HepG2 (cell line): ENCODE results near the gene RAB6A. TPM values are rescaled to one million over a fixed set of nuclear protein-coding genes. Genes with fewer than 3 reads are reported as not detected.

Experiments used
- ADNP ChIP-seq: sonication (generic); formaldehyde crosslinking; IDR thresholded peaks from 2 replicates; pipeline ENCODE4 v1.4.0; 2020; ENCODE audit warnings: missing genetic modification reagents
- ARNTL ChIP-seq: sonication (generic); formaldehyde crosslinking; IDR thresholded peaks from 2 replicates; pipeline ENCODE4 v1.4.0; 2020; ENCODE audit warnings: mild to moderate bottlenecking, missing genetic modification reagents
- BORCS8-MEF2B ChIP-seq: sonication (generic); formaldehyde crosslinking; IDR thresholded peaks from 2 replicates; pipeline ENCODE4 v1.8.0; 2022; ENCODE audit warnings: mild to moderate bottlenecking, missing genetic modification reagents
- KDM2A ChIP-seq: sonication (generic); formaldehyde crosslinking; IDR thresholded peaks from 2 replicates; pipeline ENCODE4 v1.4.0; 2020; ENCODE audit warnings: low read depth, missing genetic modification reagents, borderline replicate concordance
- RNF2 ChIP-seq: fragments of 450-650 bp; conservative IDR thresholded peaks from 2 replicates; pipeline ENCODE4 v1.6.1; 2016; ENCODE audit warnings: low read depth
- SNAPC2 ChIP-seq: sonication (generic); formaldehyde crosslinking; IDR thresholded peaks from 2 replicates; pipeline ENCODE4 v1.8.1; 2022; ENCODE audit warnings: mild to moderate bottlenecking, missing genetic modification reagents
- SOX5 ChIP-seq: IDR thresholded peaks from 2 replicates; pipeline ENCODE4 v1.6.1; 2016; ENCODE audit warnings: borderline replicate concordance
- ZNF256 ChIP-seq: sonication (generic); formaldehyde crosslinking; conservative IDR thresholded peaks from 2 replicates; pipeline ENCODE4 v1.4.0; 2020; ENCODE audit warnings: missing genetic modification reagents
- ZNF547 ChIP-seq: sonication (generic); formaldehyde crosslinking; IDR thresholded peaks from 2 replicates; pipeline ENCODE4 v1.5.1; 2020; ENCODE audit warnings: mild to moderate bottlenecking, missing genetic modification reagents
- ZNF749 ChIP-seq: sonication (generic); formaldehyde crosslinking; IDR thresholded peaks from 2 replicates; pipeline ENCODE4 v1.8.0; 2022; ENCODE audit warnings: mild to moderate bottlenecking, missing genetic modification reagents, moderate library complexity, borderline replicate concordance
- polyA plus RNA-seq, 8 experiments: library from polyadenylated mRNA; depleted of rRNA in 3 of 8; stranded (reverse) in 7 of 8; unstranded in 1 of 8; fragments of >200 nt; fragmentation: Illumina TruSeq in 4 of 8; extraction: Trizol in 4 of 8; gene quantifications; 2 replicates each; pipeline versions ENCODE4 v1.2.1 to v1.2.3, GENCODE V29; 2011 to 2016; ENCODE audit warnings: low read depth in 4 of 8, missing spikeins in 1 of 8, mixed read lengths in 1 of 8; ENCODE audit not compliant: insufficient read depth in 1 of 8
- total RNA-seq, 5 experiments: library from RNA; depleted of rRNA; stranded (reverse); fragments of >200 nt; fragmentation: Illumina TruSeq; extraction: Trizol; gene quantifications; 2 replicates each; pipeline ENCODE4 v1.2.3, GENCODE V29; 2016; ENCODE audit warnings: low read depth in 1 of 5
- TF ChIP-seq, protein P1 (sequence below): sonication (generic); formaldehyde crosslinking; IDR thresholded peaks from 2 replicates; pipeline ENCODE4 v1.4.0; 2020; ENCODE audit warnings: mild to moderate bottlenecking, missing genetic modification reagents, borderline replicate concordance
- TF ChIP-seq, protein P2 (sequence below): IDR thresholded peaks from 2 replicates; pipeline ENCODE4 v1.6.1; 2012; ENCODE audit warnings: low read depth, low read length, improper control_type of control experiment
- TF ChIP-seq, protein P3 (sequence below): sonication (generic); formaldehyde crosslinking; IDR thresholded peaks from 2 replicates; pipeline ENCODE4 v1.4.0; 2020; ENCODE audit warnings: missing genetic modification reagents
- TF ChIP-seq, protein P4 (sequence below): sonication (generic); formaldehyde crosslinking; IDR thresholded peaks from 2 replicates; pipeline ENCODE4 v1.8.0; 2022; ENCODE audit warnings: missing genetic modification reagents, mild to moderate bottlenecking, moderate library complexity, borderline replicate concordance

The RAB6A gene
- total and polyA plus RNA-seq, 2 of the 13 experiments (the other 11 are each of a cell fraction or from before 2014, with no cell fraction given), result 74.3 to 121 TPM

DNA sequence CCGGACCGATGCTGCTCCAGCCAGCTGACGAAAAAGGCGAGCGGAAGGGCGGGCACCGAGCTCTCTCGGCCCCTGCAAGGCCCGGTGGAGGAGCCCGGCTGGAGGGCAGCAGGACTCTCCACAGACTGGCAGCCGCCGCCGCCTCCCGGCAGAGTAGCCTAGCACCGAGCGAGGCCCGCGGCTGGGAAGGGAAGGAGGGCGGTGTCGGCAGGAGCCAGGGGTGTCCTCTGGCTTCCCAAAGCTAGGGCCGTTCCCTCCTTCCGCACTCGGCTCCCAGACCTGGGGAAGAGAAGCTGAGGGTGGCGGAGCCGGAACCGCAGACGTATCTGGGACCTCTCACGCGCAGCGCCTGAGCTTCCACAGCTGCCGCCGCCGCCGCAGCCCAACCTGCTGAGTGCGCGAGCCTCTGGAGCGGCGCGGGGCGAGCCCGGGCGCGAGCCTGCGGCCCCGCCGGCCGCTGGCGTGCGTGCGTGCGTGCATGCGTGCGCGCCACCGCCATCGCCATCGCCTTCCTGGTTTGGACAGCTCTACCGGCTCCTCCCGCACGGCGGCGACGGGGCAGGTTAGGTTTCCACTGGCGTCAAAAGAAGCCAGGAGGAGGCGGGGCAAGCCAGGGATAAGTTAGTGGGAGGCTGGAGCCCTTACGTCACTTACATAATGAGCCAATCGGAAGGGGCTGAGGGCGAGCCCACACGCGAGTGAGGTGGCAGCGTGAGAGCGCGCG lies at the start of gene RAB6A (continued):
- TF ChIP-seq, protein P1, sequence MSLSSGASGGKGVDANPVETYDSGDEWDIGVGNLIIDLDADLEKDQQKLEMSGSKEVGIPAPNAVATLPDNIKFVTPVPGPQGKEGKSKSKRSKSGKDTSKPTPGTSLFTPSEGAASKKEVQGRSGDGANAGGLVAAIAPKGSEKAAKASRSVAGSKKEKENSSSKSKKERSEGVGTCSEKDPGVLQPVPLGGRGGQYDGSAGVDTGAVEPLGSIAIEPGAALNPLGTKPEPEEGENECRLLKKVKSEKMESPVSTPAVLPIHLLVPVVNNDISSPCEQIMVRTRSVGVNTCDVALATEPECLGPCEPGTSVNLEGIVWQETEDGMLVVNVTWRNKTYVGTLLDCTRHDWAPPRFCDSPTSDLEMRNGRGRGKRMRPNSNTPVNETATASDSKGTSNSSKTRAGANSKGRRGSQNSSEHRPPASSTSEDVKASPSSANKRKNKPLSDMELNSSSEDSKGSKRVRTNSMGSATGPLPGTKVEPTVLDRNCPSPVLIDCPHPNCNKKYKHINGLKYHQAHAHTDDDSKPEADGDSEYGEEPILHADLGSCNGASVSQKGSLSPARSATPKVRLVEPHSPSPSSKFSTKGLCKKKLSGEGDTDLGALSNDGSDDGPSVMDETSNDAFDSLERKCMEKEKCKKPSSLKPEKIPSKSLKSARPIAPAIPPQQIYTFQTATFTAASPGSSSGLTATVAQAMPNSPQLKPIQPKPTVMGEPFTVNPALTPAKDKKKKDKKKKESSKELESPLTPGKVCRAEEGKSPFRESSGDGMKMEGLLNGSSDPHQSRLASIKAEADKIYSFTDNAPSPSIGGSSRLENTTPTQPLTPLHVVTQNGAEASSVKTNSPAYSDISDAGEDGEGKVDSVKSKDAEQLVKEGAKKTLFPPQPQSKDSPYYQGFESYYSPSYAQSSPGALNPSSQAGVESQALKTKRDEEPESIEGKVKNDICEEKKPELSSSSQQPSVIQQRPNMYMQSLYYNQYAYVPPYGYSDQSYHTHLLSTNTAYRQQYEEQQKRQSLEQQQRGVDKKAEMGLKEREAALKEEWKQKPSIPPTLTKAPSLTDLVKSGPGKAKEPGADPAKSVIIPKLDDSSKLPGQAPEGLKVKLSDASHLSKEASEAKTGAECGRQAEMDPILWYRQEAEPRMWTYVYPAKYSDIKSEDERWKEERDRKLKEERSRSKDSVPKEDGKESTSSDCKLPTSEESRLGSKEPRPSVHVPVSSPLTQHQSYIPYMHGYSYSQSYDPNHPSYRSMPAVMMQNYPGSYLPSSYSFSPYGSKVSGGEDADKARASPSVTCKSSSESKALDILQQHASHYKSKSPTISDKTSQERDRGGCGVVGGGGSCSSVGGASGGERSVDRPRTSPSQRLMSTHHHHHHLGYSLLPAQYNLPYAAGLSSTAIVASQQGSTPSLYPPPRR (CRISPR knock-in tag), result 0 out of 2 replicates have a peak, but pooled peaks have one; percentile 30
- TF ChIP-seq BORCS8-MEF2B (CRISPR knock-in tag) (no peak), ZNF256 (CRISPR knock-in tag) (0 out of 2 replicates have a peak, but pooled peaks have one; percentile 18), RNF2 (no peak), ADNP (no peak), ARNTL (CRISPR knock-in tag) (0 out of 2 replicates have a peak, but pooled peaks have one; percentile 20), KDM2A (CRISPR knock-in tag) (peak; percentile 40; the same call in 1 of the 2 replicates), SNAPC2 (CRISPR knock-in tag) (no peak), SOX5 (CRISPR knock-in tag) (no peak), ZNF749 (no peak), ZNF547 (CRISPR knock-in tag) (peak; percentile 16; the same call in 1 of the 2 replicates)
- TF ChIP-seq, protein P2, sequence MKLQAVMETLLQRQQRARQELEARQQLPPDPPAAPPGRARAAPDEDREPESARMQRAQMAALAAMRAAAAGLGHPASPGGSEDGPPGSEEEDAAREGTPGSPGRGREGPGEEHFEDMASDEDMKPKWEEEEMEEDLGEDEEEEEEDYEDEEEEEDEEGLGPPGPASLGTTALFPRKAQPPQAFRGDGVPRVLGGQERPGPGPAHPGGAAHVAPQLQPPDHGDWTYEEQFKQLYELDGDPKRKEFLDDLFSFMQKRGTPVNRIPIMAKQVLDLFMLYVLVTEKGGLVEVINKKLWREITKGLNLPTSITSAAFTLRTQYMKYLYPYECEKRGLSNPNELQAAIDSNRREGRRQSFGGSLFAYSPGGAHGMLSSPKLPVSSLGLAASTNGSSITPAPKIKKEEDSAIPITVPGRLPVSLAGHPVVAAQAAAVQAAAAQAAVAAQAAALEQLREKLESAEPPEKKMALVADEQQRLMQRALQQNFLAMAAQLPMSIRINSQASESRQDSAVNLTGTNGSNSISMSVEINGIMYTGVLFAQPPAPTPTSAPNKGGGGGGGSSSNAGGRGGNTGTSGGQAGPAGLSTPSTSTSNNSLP, result no peak
- TF ChIP-seq, protein P3, sequence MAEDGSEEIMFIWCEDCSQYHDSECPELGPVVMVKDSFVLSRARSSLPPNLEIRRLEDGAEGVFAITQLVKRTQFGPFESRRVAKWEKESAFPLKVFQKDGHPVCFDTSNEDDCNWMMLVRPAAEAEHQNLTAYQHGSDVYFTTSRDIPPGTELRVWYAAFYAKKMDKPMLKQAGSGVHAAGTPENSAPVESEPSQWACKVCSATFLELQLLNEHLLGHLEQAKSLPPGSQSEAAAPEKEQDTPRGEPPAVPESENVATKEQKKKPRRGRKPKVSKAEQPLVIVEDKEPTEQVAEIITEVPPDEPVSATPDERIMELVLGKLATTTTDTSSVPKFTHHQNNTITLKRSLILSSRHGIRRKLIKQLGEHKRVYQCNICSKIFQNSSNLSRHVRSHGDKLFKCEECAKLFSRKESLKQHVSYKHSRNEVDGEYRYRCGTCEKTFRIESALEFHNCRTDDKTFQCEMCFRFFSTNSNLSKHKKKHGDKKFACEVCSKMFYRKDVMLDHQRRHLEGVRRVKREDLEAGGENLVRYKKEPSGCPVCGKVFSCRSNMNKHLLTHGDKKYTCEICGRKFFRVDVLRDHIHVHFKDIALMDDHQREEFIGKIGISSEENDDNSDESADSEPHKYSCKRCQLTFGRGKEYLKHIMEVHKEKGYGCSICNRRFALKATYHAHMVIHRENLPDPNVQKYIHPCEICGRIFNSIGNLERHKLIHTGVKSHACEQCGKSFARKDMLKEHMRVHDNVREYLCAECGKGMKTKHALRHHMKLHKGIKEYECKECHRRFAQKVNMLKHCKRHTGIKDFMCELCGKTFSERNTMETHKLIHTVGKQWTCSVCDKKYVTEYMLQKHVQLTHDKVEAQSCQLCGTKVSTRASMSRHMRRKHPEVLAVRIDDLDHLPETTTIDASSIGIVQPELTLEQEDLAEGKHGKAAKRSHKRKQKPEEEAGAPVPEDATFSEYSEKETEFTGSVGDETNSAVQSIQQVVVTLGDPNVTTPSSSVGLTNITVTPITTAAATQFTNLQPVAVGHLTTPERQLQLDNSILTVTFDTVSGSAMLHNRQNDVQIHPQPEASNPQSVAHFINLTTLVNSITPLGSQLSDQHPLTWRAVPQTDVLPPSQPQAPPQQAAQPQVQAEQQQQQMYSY (CRISPR knock-in tag), result no peak; the same call in 1 of the 2 replicates
- TF ChIP-seq, protein P4, sequence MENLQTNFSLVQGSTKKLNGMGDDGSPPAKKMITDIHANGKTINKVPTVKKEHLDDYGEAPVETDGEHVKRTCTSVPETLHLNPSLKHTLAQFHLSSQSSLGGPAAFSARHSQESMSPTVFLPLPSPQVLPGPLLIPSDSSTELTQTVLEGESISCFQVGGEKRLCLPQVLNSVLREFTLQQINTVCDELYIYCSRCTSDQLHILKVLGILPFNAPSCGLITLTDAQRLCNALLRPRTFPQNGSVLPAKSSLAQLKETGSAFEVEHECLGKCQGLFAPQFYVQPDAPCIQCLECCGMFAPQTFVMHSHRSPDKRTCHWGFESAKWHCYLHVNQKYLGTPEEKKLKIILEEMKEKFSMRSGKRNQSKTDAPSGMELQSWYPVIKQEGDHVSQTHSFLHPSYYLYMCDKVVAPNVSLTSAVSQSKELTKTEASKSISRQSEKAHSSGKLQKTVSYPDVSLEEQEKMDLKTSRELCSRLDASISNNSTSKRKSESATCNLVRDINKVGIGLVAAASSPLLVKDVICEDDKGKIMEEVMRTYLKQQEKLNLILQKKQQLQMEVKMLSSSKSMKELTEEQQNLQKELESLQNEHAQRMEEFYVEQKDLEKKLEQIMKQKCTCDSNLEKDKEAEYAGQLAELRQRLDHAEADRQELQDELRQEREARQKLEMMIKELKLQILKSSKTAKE (CRISPR knock-in tag), result no peak
